HG03342 (cell line): ENCODE measurements around the gene EBF3.

Experiments
- ATAC-seq: cut with Tn5 transposase; IDR thresholded peaks from one replicate; pipeline ENCODE4 v1.9.1; 2021; ENCODE audit warnings: mild to moderate bottlenecking, moderate library complexity; ENCODE audit not compliant: unreplicated experiment

The EBF3 gene

DNA sequence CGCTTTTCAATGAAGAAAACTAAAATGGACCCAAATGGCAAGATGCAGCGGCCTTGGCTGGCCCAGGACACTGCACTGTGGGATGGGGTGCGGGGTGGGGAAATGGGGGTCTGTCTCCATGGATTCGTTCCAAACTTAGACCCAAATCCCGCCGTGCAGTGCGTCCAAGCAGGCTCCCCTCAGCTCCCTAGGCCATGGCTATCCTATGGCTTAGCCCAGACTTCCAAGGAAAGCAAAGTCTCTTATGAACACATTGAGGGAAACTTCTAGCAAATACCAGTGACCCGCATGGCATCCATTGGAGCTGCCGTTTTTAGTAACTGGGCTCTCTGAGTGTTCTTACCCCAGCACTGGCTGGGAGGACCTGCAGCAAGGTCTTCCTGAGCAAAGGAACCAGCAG lies 122.5 kb downstream of the EBF3 start:
- no peak for ATAC-seq

DNA sequence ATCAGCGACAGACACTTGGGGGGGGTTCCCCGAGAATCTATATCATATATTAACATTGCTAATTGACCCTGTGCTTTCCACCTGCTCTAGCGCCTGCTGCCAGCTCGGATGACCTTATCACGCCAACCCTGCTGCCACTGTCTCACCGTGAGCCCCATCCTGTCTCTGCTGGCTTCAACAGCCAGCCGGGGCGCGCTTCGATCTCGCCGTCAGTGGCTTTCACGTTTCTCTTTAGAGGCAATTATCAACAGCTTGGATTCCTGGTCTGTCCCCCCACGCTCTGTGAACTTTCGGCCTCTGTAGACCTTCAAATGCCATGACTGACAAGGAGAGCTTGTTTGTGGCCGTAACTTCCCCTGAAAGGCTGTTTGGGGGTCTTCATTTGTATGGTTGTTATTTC lies 123.0 kb downstream of the EBF3 start:
- no peak for ATAC-seq

DNA sequence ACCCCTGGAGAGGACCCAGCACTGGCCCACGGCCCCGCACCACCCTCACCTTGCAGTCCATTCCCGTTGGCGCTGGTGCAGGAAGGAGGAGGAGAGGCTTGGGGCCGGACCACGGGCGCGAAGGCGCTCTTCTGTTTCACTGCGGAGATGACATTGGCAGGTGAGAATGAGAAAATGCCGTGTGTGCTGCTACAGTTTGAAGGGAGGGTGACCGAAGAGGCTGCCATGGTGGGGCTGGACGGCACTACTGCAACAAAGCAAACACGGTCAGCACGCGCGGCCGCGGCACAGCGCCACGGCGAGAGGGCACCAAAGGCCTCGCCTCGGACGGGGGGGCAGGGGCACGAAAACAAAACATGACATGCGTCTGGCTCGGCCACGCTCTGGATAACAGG lies 123.9 kb downstream of the EBF3 start:
- no peak for ATAC-seq

DNA sequence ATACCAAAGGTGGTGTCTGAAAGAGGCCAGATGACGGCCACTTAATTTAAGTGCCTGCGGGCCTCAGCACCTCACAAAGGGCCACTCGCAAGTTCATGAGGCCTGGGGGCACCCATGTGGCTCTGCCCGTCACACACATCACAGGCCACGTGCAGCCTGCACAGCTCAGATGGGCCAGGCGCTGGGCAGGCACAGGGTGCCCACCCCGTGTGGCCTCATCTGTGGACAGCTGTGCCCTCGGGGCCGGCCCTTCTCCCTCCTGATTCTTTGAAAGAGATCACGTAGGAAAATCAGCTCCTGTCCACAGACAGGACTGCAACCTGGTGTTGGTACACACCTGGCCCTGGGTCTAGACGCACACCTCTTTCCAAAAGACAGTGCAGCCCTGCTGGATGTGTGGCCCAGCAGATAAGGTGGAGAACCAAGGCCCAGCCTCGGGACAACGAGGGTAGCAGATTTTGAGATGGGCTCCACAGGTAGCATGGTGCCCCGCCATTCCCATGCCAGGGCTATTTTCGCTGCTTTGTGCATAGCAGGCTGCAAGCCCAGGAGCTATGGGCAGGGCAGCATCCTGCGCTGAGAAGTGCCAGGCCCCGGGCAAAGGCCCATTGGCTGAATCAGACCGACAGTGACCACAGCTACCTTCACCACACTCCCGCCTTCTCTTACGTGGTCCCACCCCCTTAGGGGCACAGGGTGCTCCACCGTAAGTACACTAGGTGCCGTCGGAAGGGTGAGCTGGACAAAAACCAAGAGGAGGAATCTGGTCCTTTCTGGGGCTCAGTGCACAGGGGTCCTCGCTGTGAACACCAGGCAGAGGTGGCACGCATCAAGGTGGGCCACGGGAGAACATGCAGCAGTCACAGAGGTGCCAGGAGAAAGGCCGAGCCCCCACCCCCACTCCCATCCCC lies 124.5 kb downstream of the EBF3 start:
- no peak for ATAC-seq

DNA sequence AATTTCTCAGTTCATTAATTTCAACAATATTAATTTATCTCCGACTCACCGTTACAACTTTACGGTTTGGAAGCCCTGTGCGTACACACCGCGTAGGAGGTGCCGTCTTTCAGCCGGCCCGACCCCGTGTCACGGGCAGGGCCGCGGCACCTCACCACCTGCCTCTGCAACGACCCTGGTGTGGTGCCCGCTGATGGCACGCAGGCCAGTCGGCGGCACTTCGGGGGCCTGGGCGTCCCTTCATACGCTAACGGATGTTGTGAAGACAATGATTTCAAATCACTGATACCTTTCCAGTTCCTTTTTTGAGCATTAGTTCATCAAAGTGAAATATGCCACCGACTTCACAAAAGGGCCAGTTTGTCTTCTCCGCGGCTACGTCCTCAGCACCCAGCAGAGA lies 125.3 kb downstream of the EBF3 start:
- no peak for ATAC-seq

DNA sequence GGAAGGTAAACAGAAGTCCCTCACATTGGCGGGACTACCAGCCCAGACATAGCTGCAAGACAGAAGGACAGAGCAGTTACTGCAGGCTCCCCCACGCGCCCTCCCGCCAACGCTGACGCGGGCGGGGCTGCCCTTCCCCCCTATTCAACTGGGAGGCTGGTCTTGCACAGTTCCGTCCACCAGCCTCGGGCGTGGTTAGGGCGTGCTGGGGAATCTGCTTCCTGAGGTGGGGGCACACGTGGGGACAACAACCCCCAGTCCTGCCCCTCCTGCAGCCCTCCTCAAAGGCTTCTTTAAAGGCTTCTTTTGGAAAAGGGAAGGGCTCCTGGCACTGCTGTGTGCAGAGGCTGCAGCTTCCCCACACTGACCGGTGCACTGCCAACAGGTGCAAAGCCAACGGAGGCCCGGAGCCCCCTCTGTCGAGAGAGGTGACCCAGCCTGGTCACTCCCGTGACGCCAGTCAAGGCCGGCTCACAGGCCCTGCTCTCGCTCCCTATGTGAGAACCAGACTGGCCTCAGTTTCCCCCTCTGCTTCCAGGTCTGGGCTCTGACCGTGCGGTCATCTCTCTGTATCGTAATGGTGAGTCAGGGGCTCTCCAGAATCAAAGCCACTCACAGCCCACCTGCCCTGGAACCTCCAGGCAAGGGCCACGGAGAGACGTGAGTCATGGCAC lies 126.0 kb downstream of the EBF3 start:
- ATAC-seq = no peak

DNA sequence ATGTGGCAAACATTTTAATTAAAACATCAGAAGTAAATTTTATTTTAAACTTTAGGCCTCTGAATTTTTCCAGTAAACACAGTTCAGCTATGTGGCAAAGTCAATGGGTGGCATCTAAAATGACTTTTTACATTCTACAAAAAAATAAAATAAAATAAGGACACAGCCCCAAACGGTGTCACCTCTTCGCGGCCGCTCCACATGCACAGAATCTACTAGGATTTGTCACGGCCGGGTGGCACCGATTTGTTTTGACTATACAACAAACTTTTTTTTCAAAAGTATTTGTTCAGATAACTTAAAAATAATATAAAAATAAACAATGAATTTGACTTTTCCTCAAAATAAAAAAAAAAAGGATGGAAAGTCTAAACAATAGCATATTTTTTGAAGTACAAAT lies 127.8 kb downstream of the EBF3 start:
- no peak for ATAC-seq

DNA sequence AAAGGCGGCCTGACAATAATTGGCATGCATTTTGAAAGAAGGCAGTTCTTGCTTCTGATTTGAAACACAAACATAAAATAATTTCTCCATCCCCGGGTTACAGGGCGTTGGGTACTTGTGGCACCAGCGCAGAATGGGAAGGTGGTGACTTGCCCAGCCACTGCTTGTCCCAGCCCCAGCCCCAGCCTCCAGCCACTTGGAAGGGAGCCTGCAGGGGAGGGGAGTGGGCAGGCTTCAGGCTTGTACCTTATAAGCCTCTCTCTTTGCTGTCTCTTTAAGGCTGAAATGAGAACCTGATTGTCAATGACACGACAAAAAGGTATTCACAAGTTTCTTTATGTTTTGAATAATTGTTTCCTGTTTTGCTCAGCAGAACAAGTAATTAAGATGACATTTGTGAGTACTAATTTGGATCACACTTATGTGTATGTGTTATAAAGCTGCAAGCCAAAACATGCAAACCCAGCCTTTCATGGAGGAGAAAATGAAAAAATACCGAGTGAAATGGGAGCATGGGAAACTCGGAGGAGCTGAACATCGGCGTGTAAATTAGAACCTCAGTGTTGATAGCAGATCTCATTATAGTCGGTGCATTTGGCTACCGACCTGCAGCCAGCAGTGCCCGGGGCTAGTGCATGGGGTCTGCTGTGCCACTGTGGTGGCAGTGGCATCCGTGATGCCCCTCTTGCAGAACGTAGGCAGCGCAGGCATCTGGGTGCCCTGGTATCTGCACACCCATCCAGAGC lies 129.9 kb downstream of the EBF3 start:
- no peak for ATAC-seq

DNA sequence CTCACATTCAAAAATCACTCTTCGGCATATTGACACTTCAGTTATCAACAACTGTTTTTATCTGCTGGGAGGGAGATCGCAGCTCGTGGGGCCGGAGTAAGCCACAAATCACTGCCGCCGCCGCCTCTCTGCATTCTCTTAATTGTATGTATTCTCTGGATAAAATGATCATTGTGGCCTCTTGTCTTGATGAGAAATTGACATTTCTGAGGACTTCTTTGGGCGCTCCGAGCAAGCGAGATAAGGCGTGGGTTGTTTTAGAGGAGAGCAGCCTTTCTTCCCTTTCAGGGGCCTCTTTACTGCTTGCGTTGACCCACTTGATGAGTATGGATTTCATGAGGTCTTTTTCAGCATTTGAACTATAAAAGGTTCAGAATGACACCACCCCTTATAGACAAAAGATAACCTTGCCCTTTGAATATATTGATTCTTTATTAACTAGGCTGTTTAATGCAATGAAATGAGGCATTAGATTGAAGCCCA lies 130.6 kb downstream of the EBF3 start:
- ATAC-seq = no peak

DNA sequence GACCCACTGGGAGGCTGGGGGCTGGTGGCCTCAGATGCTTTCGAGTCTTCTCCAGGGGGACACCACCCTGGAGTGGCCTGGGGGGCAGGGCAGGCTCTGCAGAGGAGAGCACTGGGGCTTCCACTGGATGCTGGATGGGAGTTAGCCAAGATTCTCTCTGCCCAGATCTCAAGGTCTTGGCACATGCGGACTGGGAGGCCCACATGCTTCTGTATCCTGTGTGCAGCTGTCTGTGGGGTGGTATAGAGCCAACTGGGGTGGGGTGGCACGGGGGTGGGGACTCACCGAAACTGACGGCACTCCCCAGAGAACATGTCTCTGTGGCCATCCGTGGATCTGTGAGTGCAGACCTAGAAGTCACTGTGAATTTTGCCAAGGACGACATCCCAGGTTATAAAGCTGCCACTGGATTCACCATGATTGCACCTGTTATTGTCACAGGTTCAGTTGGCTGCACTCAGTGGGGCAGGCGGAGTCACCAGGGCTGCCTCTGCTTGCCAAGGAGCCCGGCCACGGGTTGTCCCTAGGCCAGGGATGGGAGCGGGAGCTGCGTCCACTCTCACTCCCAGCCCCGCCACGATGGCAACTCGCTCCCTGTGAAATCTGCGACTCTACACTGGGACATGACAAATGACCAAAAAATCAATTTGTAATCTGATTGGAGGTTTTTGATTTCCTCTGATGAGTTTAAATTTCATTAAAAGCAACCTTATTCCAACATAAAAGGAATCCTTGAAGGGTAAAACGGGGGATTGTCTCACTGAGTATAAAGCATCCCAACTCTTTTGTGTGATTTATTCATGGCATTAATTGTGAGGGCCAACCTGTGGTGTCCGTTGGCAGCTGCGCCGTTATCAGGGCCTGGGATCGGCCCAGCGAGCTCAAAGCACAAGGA lies 131.3 kb downstream of the EBF3 start:
- no peak for ATAC-seq

DNA sequence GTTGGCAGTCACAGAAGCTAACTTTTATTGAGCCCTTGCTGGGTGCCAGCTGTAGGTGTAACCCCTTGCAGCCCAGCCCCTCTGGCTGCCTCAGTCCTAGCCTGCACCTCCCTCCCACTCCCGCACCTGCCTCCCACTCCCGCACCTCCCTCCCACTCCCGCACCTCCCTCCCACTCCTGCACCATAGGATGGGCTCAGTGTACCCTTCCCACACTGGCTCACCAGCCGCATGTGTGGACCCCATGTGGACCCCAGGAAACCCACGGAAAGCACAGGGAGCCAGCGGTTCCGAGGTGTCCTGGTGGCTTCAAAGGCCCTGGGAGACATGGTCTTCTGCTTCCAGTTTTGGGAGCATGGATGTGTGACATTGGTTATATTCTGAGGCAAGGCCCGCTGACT lies 132.9 kb downstream of the EBF3 start:
- no peak for ATAC-seq

DNA sequence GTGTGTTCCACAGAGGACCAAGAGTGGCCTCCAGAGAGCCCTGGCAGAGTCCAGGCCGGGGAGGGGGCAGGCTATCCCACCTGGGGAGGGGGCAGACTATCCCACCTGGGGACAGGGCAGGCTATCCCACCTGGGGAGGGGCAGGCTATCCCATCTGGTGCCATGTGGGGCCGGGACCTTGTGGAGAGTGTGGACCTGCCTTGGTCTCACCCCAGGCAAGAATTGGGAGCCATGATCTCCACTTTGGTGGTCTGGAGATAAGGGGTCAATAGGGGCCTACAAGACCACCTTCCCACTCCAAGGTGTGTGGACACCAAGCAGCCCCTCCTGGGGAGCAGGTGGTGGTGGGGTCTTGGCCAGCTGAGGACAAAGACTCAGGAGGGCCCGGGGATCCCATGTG lies 138.2 kb downstream of the EBF3 start:
- no peak for ATAC-seq

DNA sequence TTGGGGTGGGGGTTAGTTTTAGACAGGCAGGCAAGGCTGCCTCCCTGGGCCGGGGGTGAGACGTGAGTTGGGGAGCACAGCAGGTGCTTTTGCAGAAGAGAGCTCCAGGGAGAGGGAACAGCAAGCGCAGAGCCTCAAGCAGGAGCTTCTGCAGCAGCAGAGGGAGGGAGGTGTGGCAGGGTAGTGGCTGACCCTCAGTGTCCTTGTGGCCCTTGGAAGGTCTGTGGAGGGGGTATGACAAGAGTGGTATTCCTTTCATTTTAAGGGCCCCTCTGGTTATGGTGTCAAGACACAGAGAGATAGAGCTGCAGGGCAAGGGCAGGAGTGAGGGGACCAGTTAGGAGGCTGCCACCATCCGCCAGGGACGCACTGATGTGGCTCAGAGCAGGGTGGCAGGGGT lies 138.9 kb downstream of the EBF3 start:
- no peak for ATAC-seq

DNA sequence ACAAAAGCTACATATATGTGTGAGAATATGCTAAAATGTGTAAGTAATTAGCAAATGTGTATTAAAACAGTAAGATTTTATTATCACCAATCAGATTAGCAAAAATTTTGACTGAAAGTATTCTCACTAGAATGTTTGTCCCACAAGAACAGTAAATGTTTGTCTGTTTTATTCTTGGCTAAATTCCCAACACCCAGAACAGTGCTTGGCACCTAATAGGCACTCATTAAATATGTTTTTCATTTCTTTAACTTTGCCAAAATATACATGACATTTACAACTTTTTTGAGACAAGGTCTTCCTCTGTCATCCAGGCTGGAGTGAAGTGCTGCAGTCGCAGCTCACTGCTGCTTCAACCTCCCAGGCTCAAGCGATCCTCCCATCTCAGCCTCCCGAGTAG lies 143.6 kb downstream of the EBF3 start:
- ATAC-seq = no peak

DNA sequence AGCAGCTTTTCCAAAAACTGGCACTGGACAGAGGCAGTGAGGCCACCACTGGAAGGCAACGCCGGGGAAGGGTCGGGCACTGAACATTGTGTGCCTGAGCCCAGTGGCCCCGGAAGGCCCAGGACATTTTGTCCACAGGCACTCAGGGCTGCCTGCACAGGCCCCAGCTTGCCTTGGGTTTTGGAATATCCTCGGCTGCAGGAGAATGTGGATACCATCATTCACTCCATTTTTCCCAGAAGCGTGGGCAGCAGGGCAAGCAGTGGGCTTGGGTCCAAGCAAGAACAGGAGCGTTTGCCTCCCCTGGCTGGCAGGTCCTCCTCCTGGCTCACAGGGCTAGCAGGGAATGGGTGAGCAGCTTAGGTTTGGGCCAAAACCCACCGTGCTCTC lies 147.4 kb downstream of the EBF3 start:
- no peak for ATAC-seq

DNA sequence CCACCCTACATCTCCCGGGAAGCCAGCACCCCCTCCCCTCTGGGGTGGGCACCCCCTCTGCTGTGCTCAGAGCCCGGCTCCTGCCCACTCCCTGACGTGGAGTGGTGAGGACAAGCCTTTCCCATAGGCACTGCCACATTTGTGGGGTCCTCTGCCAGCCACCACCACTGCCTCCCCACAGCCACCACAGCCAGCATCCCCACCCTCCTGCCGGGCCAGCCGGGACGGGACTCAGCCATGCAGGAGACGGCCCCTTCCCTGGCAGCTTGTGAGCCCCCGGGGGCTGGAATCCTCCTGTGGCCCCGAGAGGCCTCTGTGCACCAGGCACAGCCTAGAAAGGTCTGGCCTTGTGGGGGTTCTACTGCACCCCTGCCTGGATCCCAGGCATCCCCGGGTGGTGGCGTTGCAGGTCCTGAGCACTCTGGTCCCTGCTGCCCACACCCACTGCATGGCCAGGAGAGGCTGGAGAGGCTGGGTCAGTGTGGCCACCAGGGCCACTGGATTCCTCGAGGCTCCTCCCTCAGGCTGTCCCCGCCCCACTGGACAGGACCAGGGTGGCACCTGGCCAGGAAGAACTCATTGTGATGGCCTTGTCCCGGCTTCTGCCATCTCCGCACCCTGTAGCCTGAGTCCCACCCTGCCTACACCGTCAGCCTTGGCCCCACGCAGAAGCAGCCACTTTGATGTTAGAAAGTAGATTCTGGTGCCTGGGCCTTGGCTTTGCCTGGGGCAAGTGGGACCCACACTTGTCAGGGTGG lies 148.0 kb downstream of the EBF3 start:
- ATAC-seq = no peak

DNA sequence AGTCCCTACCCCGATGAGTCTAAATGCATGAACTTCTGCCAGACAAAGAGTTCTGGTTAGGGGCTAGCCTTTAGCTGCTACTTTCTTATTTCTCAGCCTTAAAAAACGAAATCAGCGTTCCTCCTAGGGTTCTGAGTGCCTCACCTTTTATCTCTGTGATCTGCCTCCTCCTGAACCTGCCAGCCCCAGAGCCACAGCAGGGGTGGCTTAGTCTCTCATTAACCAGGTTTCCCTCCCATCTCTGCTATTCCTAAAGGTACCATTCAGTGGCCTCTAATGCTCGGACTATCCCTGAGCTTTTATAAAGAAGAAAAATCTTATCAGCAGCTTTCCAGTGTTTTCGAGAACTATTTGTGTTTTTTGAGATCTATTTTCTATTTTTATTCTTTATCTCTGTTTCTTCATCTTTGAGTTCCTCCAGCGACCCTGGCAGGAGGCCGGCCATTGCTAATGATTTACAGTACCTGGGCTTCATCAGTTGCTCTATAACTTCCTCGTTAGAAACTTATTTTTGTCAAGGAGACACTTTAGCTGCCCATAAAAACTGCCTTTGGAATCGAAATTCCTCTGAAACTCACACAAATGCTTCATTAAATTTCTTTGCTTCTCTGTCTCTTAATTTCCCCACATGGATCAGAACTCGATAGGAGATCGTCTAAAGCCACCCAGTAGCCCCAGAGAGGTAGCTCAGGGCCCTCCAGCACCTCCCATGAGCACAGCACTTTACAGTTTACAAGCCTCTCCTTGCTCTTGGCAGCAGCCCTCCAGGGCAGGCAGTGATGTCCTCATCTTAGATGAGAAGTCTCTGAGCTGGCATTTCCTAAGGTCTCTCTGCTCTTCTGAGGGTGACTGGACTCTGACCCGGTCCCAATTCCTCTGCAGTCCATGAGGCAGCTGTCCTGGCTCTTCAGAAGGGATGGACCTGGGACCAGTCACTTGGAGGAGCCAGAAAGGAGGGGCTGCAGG lies 149.1 kb downstream of the EBF3 start:
- ATAC-seq = no peak

DNA sequence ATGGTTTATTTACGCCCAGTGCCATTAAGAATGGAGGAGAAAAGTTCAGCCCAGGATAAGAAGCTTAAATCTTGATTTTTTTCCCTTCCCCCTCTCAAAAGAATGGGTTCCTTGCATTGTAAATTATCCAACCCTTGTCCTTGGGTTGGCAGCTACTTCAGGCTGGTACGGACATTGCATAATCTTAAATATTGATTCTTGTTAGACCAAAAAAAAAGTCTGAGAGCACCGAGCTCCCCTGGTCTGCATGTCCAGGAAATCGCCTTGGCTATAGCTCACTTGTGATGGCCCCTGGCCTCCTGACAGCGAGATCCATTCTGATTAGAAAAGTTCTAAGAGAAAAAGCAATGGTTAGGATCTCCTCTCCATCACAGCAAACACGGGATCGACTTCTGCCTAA lies 151.7 kb downstream of the EBF3 start:
- ATAC-seq = no peak

DNA sequence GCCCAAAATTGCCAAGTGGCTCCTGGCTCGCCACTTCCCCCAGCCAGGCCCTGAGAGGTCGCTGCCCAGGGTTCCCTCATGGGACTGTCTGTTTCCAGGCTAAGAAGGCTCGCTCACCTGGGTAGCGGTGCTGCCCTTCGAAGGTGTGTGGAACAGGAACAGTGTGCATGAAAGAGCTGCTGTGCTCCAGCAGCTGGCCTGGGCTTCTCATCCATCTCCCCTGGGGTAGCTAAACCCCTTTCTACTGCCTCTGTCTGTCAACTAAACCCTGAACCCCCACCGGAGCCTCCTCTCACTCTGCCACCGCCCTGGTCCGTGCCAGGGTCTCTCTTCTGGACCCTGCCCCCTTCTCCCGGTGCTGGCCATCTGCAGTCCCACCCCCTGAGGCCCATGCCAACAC lies 152.9 kb downstream of the EBF3 start:
- no peak for ATAC-seq
